Hypothalamus (tissue), 51 donors: ENCODE data around the gene FRRS1.
"Not testable (repeated sequence)": the region's sequence is repeated elsewhere in the genome, so short reads cannot be mapped to it uniquely, and the experiment has no call there.

ENCODE experiments used
- DNase-seq, 51 donors: peaks; one replicate each; lab custom pipeline; 2025; lab: John Stamatoyannopoulos, UW

The FRRS1 gene

GRCh38 chr1:99768104-99768503, 1.7 kb upstream of the FRRS1 start:
- no peak for DNase-seq

GRCh38 chr1:99764909-99765308, 1.5 kb downstream of the FRRS1 start:
- DNase-seq = no peak

GRCh38 chr1:99764439-99764838, 2.0 kb downstream of the FRRS1 start:
- no peak for DNase-seq

- DNase-seq = no peak
Measured at GRCh38 chr1:99763956-99764355, 2.5 kb downstream of the FRRS1 start.

GRCh38 chr1:99761774-99762173, 4.7 kb downstream of the FRRS1 start:
- no peak for DNase-seq

GRCh38 chr1:99759518-99760160, 6.8 kb downstream of the FRRS1 start:
- no peak for DNase-seq

GRCh38 chr1:99758686-99759517, 7.5 kb downstream of the FRRS1 start:
- DNase-seq = not testable (repeated sequence)

- DNase-seq = peak in 1 of 51 donors; percentile 39
Measured at GRCh38 chr1:99758073-99758511, 8.3 kb downstream of the FRRS1 start.

- peak in 1 of 51 donors; percentile 23 for DNase-seq
Measured at GRCh38 chr1:99756598-99756997, 9.8 kb downstream of the FRRS1 start.

GRCh38 chr1:99755664-99756063, 10.8 kb downstream of the FRRS1 start:
- no peak for DNase-seq

GRCh38 chr1:99754697-99755096, 11.7 kb downstream of the FRRS1 start:
- DNase-seq = no peak

GRCh38 chr1:99754055-99754626, 12.3 kb downstream of the FRRS1 start:
- no peak for DNase-seq

GRCh38 chr1:99751877-99752504, 14.4 kb downstream of the FRRS1 start:
- no peak for DNase-seq

GRCh38 chr1:99749504-99750347, 16.7 kb downstream of the FRRS1 start:
- peak in 1 of 51 donors; percentile 5 for DNase-seq

GRCh38 chr1:99748419-99748818, 18.0 kb downstream of the FRRS1 start:
- no peak for DNase-seq

- no peak for DNase-seq
Measured at GRCh38 chr1:99745684-99746083, 20.8 kb downstream of the FRRS1 start.

GRCh38 chr1:99745061-99745460, 21.4 kb downstream of the FRRS1 start:
- DNase-seq = no peak

GRCh38 chr1:99740141-99740540, 26.3 kb downstream of the FRRS1 start:
- no peak for DNase-seq

- no peak for DNase-seq
Measured at GRCh38 chr1:99738858-99739465, 27.5 kb downstream of the FRRS1 start.

GRCh38 chr1:99737016-99737415, 29.4 kb downstream of the FRRS1 start:
- DNase-seq = peak in 16 of 51 donors; percentile 1 to 27 (median 8)
